C4-2B (cell line): ENCODE results near the gene ZFAND2B.

Source experiments
- CTCF ChIP-seq: fragments of 450-650 bp; conservative IDR thresholded peaks from 2 replicates; pipeline ENCODE4 v1.5.1; 2017; ENCODE audit warnings: mild to moderate bottlenecking
- ZFX ChIP-seq: fragments of 450-650 bp; IDR thresholded peaks from 2 replicates; pipeline ENCODE4 v1.6.1; 2017

GRCh38 chr2:219175486-219175885 is 31.1 kb upstream of the ZFAND2B start:
- TF ChIP-seq CTCF (no peak), ZFX (no peak)
